Kidney glomerular epithelial cell (primary cell): ENCODE measurements around the gene NELL1.
"Not testable (repeated sequence)": the region's sequence is repeated elsewhere in the genome, so short reads cannot be mapped to it uniquely, and the experiment has no call there.

Source experiments
- DNase-seq: peaks from one replicate; lab custom pipeline; 2025; lab: John Stamatoyannopoulos, UW

NELL1 gene

DNA sequence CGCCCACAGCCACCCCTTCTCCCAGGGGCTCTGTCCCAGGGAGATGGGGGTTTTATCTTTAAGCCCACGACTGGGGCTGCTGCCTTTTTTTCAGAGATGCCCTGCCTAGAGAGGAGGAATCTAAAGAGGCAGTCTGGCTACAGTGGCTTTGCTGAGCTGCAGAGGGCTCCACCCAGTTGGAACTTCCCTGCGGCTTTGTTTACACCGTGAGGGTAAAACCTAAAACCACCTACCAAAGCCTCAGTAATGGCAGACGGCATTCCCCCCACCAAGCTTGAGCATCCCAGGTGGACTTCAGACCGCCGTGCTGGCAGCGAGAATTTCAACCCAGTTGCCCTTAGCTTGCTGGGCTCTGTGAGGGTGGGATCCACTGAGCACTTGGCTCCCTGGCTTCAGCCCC is 535.8 kb downstream of the NELL1 start:
- no peak for DNase-seq

- DNase-seq, result no peak
Observed at GRCh38 chr11:21225860-21226259, 556.5 kb downstream of the NELL1 start.

DNA sequence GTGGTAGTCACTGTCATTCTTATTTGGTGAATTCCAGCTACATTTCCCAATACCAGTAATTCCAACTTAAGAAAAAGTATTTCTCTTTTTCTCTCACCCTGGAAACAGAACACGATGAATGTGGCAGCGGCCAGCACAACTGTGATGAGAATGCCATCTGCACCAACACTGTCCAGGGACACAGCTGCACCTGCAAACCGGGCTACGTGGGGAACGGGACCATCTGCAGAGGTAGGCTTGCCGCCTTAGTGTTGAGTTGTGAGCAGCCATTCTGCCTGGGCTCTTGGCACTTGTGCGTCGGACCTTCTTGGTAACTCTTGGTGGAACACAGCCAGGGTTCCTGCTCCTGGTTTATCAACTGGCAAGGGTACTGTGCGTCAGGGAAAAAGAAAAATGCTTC is 559.8 kb downstream of the NELL1 start:
- no peak for DNase-seq

DNA sequence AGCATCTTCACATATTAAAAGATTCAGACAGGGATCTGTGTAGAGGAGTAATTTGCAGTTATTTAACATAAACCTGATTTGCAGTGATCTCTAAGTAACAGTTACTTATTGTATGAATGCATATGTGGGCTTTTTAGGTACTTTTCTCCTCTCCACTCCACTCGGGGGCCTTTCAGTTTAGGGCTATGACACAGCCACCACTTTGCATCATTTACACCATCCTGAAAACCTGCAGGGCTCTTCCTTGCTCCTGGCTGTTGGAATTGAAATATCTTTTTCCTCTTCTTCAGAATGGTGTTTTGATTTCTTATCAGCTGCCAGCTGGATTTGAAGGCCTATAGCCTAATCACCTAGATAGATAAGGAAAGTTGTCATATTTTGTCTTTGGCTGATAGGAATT is 580.8 kb downstream of the NELL1 start:
- DNase-seq, result no peak

- DNase-seq, result no peak
Observed at GRCh38 chr11:21254055-21254454, 584.7 kb downstream of the NELL1 start.

DNA sequence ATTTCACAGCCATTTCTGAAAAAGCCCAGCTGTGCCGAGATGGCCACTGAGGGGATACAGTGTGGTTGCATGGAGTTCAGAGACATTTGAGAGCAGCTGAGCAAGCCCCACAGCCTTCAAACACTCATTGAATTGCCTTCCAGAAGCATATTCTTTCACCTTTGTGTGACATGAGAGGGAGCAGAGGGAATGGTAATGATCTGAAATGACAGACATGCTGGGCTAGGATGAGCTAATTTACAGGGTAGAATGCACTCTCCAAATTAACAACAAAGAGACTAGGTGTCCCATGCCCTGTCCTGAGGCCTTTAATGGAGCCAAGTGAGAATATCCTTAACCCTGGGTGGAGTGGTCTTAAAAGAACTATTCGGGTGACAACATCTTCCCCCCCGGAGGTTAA is 585.4 kb downstream of the NELL1 start:
- DNase-seq, result no peak

DNA sequence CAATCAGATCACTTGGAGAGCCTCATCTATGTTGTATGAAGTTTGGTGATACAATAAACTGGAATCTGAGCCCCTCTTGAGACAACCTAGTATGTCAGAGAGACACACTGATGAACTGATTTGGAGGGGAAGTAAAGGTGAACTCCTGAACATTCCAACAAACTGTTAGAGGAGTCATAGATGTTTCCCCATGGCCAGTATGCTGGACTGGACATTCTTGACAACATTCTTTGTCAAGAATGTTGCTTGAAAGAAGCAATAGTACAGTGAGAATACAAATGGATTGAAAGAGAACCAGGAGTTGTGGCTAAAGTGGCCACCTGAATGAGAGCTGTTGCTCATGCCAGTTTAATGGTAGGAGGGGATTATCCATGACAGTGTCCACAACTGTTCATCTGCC is 588.1 kb downstream of the NELL1 start:
- DNase-seq, result no peak

DNA sequence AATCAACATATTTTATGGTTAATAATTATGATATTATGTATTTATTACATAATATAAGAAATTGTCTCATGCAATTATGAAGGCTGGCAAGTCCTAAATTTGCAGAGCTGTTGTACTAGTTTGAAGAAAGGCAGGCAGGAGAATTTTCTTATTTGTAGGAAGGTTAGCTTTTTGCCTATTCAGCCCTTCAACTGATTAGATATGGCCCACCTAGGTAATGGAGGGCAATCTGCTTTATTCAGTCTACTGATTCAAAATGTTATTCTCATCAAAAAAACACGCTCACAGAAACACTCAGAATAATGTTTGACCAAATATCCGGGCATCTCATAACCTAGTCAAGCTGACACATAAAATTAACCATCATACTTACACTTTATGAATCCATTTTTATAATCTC is 589.0 kb downstream of the NELL1 start:
- DNase-seq, result no peak

- no peak for DNase-seq
Observed at GRCh38 chr11:21260101-21260500, 590.7 kb downstream of the NELL1 start.

- DNase-seq, result no peak
Observed at GRCh38 chr11:21262992-21263391, 593.6 kb downstream of the NELL1 start.

GRCh38 chr11:21264125-21264524 is 594.7 kb downstream of the NELL1 start:
- DNase-seq, result no peak

DNA sequence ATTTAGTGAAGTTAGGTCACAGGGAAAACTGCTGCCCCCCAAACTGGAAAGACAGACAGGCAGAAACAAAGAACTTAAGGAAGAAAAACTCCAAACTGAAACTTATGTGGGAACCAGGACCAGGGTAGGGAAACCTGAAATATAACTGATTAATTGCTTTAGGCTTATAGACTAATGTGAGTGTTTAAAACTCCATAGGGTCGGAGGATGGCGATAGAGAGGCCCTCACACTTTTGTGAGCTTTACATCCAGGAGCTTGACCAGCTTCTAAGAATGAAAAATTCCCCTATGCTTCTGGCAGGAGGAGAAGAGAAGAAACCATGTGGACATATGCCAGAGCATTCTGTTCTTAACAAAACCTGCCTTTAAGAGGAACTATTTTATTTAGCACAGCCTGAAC is 598.6 kb downstream of the NELL1 start:
- DNase-seq, result no peak

DNA sequence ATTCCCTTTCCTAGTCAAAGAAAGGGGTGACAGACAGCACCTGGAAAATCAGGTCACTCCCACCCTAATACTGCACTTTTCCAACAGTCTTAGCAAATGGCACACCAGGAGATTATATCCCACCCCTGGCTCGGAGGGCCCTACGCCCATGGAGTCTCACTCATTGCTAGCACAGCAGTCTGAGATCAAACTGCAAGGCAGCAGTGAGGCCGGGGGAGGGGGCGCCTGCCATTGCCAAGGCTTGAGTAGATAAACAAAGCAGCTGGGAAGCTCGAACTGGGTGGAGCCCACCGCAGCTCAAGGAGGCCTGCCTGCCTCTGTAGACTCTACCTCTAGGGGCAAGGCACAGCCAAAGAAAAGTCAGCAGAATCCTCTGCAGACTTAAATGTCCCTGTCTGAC is 602.8 kb downstream of the NELL1 start:
- DNase-seq, result not testable (repeated sequence)

GRCh38 chr11:21278840-21279239 is 609.5 kb downstream of the NELL1 start:
- no peak for DNase-seq

GRCh38 chr11:21285104-21285503 is 615.7 kb downstream of the NELL1 start:
- DNase-seq, result no peak

- no peak for DNase-seq
Observed at GRCh38 chr11:21289686-21290085, 620.3 kb downstream of the NELL1 start.

DNA sequence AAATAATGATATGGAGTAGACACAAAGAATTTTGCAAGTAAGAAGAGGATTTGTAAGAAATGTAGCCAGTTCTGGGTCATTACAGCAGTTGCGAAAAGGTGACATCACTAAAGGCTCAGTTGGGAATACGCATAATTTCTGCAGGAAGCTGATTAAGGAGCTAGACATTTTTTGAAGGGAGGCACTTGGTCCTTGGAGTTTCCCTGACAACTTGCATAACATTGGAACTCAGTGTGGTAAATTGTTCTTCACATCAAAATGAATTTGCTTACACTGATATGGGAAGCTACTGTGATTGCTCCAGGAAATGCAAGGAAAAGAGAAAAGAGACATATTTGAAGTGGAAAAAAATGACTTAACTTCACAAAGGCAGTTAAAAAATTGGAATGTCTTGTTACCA is 626.1 kb downstream of the NELL1 start:
- DNase-seq, result no peak

DNA sequence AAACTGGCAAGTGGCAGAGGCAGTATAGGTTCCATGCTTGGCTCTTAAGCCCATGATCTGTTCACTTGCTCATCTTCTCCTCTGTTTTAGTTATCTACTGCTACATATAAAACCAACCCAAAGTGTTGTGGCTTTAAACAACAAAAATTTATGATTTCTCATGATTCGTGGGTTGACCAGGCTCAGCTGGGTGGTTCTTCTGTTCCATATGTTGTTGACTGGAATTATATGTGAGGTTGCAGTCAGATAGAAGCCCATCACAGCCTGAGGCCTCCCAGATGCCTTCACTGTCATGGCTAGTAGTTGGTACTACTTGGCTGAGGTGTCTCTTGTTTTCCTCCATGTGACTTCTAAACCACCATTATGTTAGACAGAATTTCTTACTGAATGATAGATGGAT is 632.6 kb downstream of the NELL1 start:
- no peak for DNase-seq

- DNase-seq, result no peak
Observed at GRCh38 chr11:21306739-21307358, 637.5 kb downstream of the NELL1 start.

DNA sequence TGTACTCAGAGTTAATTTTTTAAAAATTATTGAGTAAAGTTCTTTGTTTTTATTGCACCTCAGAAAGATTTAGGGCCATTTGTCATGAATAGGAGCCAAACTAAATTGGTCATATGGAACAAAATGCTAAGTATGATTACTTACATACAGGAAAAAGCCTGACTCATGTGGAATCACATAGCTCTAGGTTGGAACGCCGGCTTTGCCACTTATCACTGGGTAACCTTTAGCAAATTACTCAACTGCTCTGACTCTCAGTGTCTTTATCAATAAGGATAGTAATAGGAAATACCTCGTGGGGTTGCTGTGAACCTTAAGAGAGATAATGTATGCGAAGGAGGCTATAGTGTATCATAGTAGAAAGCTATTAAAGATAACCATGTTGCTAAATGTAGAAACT is 638.5 kb downstream of the NELL1 start:
- no peak for DNase-seq

GRCh38 chr11:21316591-21316990 is 647.2 kb downstream of the NELL1 start:
- DNase-seq, result no peak

- no peak for DNase-seq
Observed at GRCh38 chr11:21321072-21321471, 651.7 kb downstream of the NELL1 start.

DNA sequence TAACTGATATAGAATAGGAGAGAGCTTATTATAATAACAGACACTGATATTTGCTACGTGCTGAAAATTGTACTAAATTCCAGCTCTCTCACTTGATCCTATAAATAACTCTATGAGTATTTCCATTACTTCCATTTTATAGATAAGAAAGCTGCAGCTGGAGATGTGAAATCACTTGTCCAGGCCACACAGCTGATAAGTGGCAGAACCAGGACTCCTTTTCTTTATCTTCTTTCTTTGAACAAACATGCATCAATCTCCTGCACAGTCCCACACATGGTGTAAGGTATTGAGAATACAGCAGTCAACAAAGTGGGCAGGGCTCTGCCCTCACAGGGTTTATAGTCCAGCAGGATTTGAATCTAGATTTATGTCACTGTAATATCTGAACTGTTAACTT is 652.1 kb downstream of the NELL1 start:
- DNase-seq, result no peak

GRCh38 chr11:21323617-21324016 is 654.2 kb downstream of the NELL1 start:
- no peak for DNase-seq

GRCh38 chr11:21343204-21343603 is 673.8 kb downstream of the NELL1 start:
- no peak for DNase-seq
